GM19468 (cell line): ENCODE results near the gene HDAC11.
"Not testable (repeated sequence)": the region's sequence is repeated elsewhere in the genome, so short reads cannot be mapped to it uniquely, and the experiment has no call there.

Experiments used
- ATAC-seq: cut with Tn5 transposase; IDR thresholded peaks from one replicate; pipeline ENCODE4 v1.9.1; 2021; ENCODE audit warnings: mild to moderate bottlenecking, moderate library complexity, moderate number of reproducible peaks; ENCODE audit not compliant: unreplicated experiment; ENCODE audit errors: extremely low read depth

The HDAC11 gene

GRCh38 chr3:13465236-13465873, 14.8 kb upstream of the HDAC11 start:
- no peak for ATAC-seq

- ATAC-seq, result no peak
These were observed 13.3 kb upstream of the HDAC11 start for GRCh38 chr3:13466781-13467180.

GRCh38 chr3:13470894-13471574, 9.1 kb upstream of the HDAC11 start:
- no peak for ATAC-seq

- ATAC-seq, result no peak
These were observed 7.8 kb upstream of the HDAC11 start for GRCh38 chr3:13472286-13472685.

GRCh38 chr3:13473020-13473419, 7.1 kb upstream of the HDAC11 start:
- no peak for ATAC-seq

GRCh38 chr3:13474021-13474420, 6.1 kb upstream of the HDAC11 start:
- ATAC-seq, result no peak

GRCh38 chr3:13474776-13475303, 5.3 kb upstream of the HDAC11 start:
- no peak for ATAC-seq

GRCh38 chr3:13475871-13476590, 4.1 kb upstream of the HDAC11 start:
- no peak for ATAC-seq

GRCh38 chr3:13477943-13478342, 2.2 kb upstream of the HDAC11 start:
- no peak for ATAC-seq

- ATAC-seq, result no peak
These were observed 849 bp upstream of the HDAC11 start for GRCh38 chr3:13479332-13479581.

- no peak for ATAC-seq
These were observed 523 bp downstream of the HDAC11 start for GRCh38 chr3:13480340-13481318.

GRCh38 chr3:13482106-13482690, 2.1 kb downstream of the HDAC11 start:
- no peak for ATAC-seq

- no peak for ATAC-seq
These were observed 3.2 kb downstream of the HDAC11 start for GRCh38 chr3:13483286-13483685.

GRCh38 chr3:13483988-13484695, 4.0 kb downstream of the HDAC11 start:
- ATAC-seq, result no peak

- no peak for ATAC-seq
These were observed 4.9 kb downstream of the HDAC11 start for GRCh38 chr3:13484851-13485590.

GRCh38 chr3:13485630-13486562, 5.8 kb downstream of the HDAC11 start:
- not testable (repeated sequence) for ATAC-seq

- ATAC-seq, result no peak
These were observed 7.3 kb downstream of the HDAC11 start for GRCh38 chr3:13487403-13487802.
